ENCODE measurements around the gene F2RL2.

GRCh38 chr5:76580981-76581380 lies 42.2 kb downstream of the F2RL2 start:
- TF ChIP-seq EP300 (conservative IDR thresholded peaks at IDR 0.05; ENCODE audit: poor library complexity, severe bottlenecking): no peak
- TF ChIP-seq, protein P1, sequence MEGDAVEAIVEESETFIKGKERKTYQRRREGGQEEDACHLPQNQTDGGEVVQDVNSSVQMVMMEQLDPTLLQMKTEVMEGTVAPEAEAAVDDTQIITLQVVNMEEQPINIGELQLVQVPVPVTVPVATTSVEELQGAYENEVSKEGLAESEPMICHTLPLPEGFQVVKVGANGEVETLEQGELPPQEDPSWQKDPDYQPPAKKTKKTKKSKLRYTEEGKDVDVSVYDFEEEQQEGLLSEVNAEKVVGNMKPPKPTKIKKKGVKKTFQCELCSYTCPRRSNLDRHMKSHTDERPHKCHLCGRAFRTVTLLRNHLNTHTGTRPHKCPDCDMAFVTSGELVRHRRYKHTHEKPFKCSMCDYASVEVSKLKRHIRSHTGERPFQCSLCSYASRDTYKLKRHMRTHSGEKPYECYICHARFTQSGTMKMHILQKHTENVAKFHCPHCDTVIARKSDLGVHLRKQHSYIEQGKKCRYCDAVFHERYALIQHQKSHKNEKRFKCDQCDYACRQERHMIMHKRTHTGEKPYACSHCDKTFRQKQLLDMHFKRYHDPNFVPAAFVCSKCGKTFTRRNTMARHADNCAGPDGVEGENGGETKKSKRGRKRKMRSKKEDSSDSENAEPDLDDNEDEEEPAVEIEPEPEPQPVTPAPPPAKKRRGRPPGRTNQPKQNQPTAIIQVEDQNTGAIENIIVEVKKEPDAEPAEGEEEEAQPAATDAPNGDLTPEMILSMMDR (IDR thresholded peaks at IDR 0.05; ENCODE audit: poor library complexity, severe bottlenecking): no peak
- TF ChIP-seq POLR2AphosphoS5 (IDR thresholded peaks at IDR 0.05): no peak

Data from neural cell (in vitro differentiated cells).